Measurements from ENCODE around the gene NEK10. TPM values are rescaled to one million over a fixed set of nuclear protein-coding genes. Genes with fewer than 3 reads are reported as not detected.

Gene NEK10
- total RNA-seq, 1 experiment from 2014 or later = 5.7 TPM

- TF ChIP-seq POLR2AphosphoS5 (IDR thresholded peaks at IDR 0.05; ENCODE audit: low read depth, low read length) = no peak
- no peak for TF ChIP-seq TCF7L2 (IDR thresholded peaks at IDR 0.05; ENCODE audit: low read depth, low read length)
- no peak for TF ChIP-seq SIN3A (IDR thresholded peaks at IDR 0.05; ENCODE audit: borderline replicate concordance, insufficient read depth, low read depth, low read length)
- TF ChIP-seq REST (IDR thresholded peaks at IDR 0.05; ENCODE audit: insufficient read depth in 1 of 2, low read depth in 2 of 2, low read length in 1 of 2) = no peak
- TF ChIP-seq CTCF (IDR thresholded peaks at IDR 0.05) = no peak
- in situ Hi-C loops (cut with HindIII; ENCODE audit: low pct_unique_long_range_greater_than_20kb, low sequenced_read_pairs) = no loop called here
- Histone ChIP-seq H3K9me3 (ENCODE audit: control insufficient read depth, insufficient read depth, low read depth, low read length) (no peaks in the 10 kb centered on the region), H3K4me3 (ENCODE audit: low read depth in 2 of 2, low read length in 2 of 2) (no peak overlapping the region), H3K4me1 (ENCODE audit: control insufficient read depth, insufficient read depth, low read length) (no peaks in the 10 kb centered on the region), H3K27ac (ENCODE audit: low read length) (no peak overlapping the region), H3K36me3 (ENCODE audit: control insufficient read depth, insufficient read depth, low read length) (no peaks in the 10 kb centered on the region), H3K27me3 (ENCODE audit: control insufficient read depth, insufficient read depth, low read length) (no peaks in the 10 kb centered on the region)
- ChIA-PET CTCF (no interaction called here), POLR2A (no interaction called here)
- no TSS peak for BruUV-seq (replicated peaks)
- no peak for ATAC-seq
- no peak for DNase-seq (ENCODE audit: low read depth, low spot score)
- intact Hi-C loops (cut with micrococcal nuclease; ENCODE audit: unreplicated experiment) = no loop called here
These were observed 78.4 kb downstream of the NEK10 start for GRCh38 chr3:27290760-27291159.

GRCh38 chr3:27289769-27290413, 79.3 kb downstream of the NEK10 start:
- H3K4me3 ChIP-seq (ENCODE audit: low read depth in 2 of 2, low read length in 2 of 2) = no peak overlapping the region
- POLR2A ChIA-PET = no interaction called here
- in situ Hi-C loops (cut with HindIII; ENCODE audit: low pct_unique_long_range_greater_than_20kb, low sequenced_read_pairs) (no loop called here), intact Hi-C loops (cut with micrococcal nuclease; ENCODE audit: unreplicated experiment) (no loop called here)
- H3K4me1 ChIP-seq (ENCODE audit: control insufficient read depth, insufficient read depth, low read length) = no peaks in the 10 kb centered on the region
- DNase-seq (ENCODE audit: low read depth, low spot score) = no peak
- no peaks in the 10 kb centered on the region for H3K9me3 ChIP-seq (ENCODE audit: control insufficient read depth, insufficient read depth, low read depth, low read length)
- H3K36me3 ChIP-seq (ENCODE audit: control insufficient read depth, insufficient read depth, low read length) = no peaks in the 10 kb centered on the region
- BruUV-seq (replicated peaks) = no TSS peak
- no peak overlapping the region for H3K27ac ChIP-seq (ENCODE audit: low read length)
- TF ChIP-seq SIN3A (IDR thresholded peaks at IDR 0.05; ENCODE audit: borderline replicate concordance, insufficient read depth, low read depth, low read length) = no peak
- no peak for TF ChIP-seq CTCF (IDR thresholded peaks at IDR 0.05)
- TF ChIP-seq POLR2AphosphoS5 (IDR thresholded peaks at IDR 0.05; ENCODE audit: low read depth, low read length) = no peak
- TF ChIP-seq REST (IDR thresholded peaks at IDR 0.05; ENCODE audit: insufficient read depth in 1 of 2, low read depth in 2 of 2, low read length in 1 of 2) = no peak
- no peak for TF ChIP-seq TCF7L2 (IDR thresholded peaks at IDR 0.05; ENCODE audit: low read depth, low read length)
- no peaks in the 10 kb centered on the region for H3K27me3 ChIP-seq (ENCODE audit: control insufficient read depth, insufficient read depth, low read length)
- CTCF ChIA-PET = no interaction called here
- ATAC-seq = no peak

Data from Panc1 (cell line).